NCI-H2029 (cell line): ENCODE data around the gene LTA4H.
"Not testable (repeated sequence)": the region's sequence is repeated elsewhere in the genome, so short reads cannot be mapped to it uniquely, and the experiment has no call there.

Experiments used
- DNase-seq: peaks from one replicate; lab custom pipeline; 2025; lab: John Stamatoyannopoulos, UW

LTA4H gene

DNA sequence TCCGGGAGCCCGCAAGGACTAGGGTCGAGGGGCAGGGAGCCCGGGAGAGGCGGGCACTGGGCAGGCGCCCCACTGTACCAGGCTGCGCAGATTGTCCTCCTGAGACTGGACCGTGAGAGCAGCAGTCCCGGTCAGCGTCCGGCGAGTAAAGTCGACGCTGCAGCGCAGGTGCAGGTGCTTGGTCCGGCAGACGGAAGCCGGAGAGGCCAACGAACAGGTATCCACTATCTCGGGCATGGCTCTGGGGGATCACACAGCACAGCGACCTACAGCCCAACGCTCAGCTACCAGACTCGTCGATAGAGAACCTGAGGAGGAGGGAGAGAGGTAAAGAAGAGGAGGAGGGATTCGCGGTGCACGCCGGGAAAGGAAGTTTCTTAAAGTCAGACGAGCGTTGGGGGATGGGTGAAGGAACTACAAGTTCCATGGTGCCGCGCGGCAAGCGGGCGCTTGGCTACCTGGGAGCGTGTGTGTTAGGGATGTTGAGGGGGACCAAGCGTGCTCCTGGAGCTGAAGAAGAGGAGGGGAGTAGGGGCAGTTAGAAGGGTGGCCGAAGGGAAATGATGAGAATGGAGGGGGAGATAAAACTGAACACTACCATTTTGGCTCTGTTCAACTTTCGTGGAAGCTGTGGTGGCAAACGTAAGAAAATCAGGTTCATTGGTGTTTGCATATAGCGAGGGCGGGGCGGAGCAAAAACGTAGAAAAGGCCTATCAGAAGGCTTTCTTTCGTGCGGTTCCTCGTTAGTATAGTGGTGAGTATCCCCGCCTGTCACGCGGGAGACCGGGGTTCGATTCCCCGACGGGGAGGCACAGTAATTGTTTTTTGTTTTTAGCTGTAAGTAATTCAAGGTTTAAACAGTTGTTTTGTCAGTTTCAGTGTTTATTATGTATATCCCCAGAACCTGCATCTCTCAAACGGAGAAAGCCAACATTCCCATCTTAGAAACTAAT is at the start of gene LTA4H:
Gene LTA4H (minus strand): TSS at position 305 of the 954 bp plus-strand sequence. CDS start 68 bp downstream, at position 237.
- peak; percentile 99 for DNase-seq

- no peak for DNase-seq
These were observed 49.2 kb upstream of the LTA4H start for GRCh38 chr12:96084624-96085023.

GRCh38 chr12:96083020-96083719 is 47.8 kb upstream of the LTA4H start:
- no peak for DNase-seq

- no peak for DNase-seq
These were observed 46.2 kb upstream of the LTA4H start for GRCh38 chr12:96081596-96081995.

DNA sequence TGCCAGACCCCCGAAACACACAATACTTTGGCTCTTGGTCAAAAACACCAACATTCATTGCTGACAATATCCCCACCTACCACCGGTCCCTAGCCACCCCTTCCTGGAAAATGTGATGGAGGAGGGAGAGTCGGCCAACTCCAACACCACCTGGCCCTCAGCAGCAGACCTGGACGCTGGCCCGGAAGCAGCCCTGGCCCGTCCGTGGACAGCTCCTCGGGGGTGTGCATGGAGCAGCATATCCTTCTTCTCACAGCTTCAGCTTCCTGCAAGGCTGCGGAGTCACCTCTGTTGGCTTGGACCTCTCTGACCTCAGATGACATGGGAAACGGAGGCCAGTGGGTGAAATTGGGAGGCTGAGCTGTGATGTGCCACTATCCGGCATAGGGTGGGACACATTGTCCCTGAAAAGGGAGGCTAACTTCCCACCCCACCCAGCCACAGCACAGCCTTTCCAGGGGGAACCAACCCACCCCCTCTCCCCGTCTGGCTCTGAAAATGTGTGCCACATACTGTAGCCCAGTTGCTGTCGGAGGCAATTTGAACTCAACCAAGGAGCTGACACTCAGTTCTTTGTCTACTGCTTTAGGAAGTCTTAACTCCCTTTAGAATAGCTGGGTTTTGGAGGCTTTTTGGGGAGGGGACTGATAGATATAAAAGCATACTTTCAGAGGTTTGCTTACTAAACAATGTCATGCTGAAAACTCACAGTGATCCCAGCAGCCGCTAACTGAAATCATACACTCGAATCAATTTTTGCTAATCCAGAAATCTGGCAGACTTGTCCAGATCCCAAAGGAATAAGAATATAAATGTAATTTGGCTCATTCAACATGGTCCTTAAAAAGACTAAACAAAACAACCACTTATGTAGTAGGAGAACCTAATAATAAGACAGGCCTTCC is 43.1 kb upstream of the LTA4H start:
- DNase-seq, result peak; percentile 42

GRCh38 chr12:96077081-96077480 is 41.7 kb upstream of the LTA4H start:
- no peak for DNase-seq

GRCh38 chr12:96075560-96075959 is 40.2 kb upstream of the LTA4H start:
- no peak for DNase-seq

DNA sequence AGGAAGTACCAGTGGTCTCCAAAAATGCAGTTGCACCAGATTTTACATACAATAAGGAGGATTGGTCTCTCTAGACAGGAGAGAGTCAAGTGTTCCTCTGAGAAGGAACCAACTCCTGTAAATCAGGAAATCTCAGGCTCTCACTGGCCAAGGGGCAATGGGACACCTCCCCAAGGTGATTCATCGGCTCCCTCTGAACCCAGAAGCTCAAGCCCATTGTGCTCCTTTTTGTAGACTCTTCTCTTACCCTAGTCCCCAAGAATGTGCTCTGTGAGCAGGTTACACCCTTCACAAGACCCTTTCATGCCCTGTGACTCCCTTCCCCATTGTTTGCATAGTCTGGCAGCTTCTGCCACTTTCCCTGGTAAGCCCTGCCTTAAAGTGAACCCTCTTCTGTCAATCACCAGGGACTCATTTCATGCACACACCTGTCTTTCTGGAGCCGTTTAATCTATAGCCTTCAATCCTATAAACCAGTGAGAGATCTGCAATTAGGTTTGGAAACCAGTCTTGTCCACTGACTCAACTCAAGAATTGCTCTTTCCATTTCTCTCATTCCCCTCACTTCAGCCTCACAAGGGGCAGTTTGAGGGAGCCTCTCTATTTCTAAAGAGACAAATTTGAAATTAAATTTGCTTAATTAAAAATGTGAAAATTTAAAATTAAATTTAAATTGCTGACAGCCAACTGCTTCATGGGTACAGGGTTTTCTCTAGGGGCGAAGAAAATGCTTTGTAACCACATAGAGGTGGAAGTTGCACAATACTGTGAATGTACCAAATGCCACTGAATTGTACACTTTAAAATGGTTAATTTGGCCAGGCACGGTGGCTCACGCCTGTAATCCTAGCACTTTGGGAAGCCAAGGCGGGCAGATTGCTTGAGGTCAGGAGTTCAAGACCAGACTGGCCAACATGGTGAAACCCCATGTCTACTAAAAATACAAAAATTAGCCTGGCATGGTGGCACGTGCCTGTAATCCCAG is 38.3 kb upstream of the LTA4H start:
- DNase-seq, result no peak

- peak; percentile 61 for DNase-seq
These were observed 35.4 kb upstream of the LTA4H start for GRCh38 chr12:96070670-96071279.

DNA sequence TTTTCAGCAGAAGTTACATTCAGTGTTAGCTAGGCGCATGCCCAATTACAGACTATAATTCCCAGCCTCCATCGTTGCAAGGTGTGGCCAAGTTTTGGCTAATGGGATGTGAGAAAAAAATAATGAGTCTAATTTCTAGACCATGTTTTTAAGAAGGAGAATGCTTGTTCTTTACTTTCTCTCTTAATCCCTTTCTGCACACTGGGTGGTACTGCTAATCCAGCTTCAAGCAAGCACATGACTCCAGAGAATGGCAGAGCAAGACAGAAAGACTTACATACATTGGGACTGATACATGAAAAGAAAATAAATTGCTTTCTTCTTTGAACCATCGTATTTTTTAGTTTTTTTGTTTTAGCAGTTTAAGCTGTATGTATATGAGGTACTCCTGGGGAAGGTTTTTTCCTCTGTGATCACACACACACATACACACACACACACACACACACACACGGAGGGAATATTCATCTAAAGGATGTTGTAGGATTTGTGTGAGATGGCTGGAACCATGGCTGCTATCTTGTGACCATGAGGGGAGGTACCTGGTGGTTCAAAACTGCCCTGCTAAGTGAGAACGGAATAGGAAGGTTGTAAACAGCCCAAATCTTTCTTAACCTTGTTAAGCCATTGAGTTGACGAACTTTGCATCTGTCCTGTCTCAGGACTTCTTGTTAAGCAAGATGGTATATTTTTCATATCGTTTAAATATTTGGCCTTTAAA is 34.3 kb upstream of the LTA4H start:
- no peak for DNase-seq

DNA sequence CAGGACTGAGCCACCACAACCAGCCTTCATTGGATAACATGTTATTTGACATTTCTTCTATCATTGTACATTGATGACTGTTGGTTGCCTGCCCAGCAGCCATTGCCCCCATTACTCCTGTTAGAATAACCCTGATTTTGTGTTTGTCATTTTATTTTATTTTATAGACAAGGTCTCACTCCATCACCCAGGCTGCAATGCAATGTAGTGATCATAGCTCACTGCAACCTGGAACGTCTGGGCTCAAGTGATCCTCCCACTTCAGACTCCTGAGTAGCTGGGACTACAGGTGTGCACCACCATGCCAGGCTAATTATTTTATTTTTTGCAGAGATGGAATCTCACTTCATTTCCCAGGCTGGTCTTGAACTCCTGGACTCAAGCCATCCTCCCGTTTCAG is 33.2 kb upstream of the LTA4H start:
- no peak for DNase-seq

GRCh38 chr12:96068111-96068510 is 32.7 kb upstream of the LTA4H start:
- DNase-seq, result no peak

DNA sequence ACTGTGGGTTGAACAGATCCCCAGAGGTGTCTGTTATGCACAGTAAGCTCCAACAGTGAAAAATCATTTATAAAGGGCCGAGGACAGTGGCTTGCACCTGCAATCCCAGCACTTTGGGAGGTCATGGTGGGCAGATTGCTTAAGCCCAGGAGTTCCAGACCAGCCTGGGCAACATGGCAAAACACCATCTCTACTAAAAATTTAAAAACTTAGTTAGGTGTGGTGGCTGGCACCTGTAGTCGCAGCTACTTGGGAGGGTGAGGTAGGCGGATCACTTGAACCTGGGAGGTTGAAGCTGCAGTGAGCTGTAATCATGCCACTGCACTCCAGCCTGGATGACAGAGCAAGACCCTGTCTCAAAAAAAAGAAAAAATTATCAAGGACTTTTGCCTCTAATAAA is 30.4 kb upstream of the LTA4H start:
- not testable (repeated sequence) for DNase-seq

DNA sequence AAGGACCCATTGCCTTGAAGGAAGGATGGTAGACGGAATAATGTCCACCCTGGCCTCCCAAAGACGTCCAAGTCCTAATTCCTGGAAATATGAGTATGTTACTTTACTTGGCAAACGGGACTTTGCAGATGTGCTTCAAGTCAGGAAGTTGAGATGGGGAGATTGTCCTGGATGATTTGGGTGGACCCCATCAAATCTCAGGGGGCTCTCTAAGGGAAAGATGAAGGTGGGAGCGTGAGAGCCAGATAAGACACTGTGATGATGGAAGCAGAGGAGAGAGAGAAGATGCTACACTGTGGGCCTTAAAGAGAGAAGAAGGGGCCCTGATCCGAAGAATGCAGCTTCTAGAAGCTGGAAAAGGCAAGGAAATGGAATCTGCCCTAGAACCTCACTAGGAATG is 29.6 kb upstream of the LTA4H start:
- DNase-seq, result no peak

- DNase-seq, result no peak
These were observed 28.9 kb upstream of the LTA4H start for GRCh38 chr12:96064271-96064670.

- no peak for DNase-seq
These were observed 27.7 kb upstream of the LTA4H start for GRCh38 chr12:96063046-96063445.

- peak; percentile 69 for DNase-seq
These were observed 26.6 kb upstream of the LTA4H start for GRCh38 chr12:96061864-96062453.

- DNase-seq, result no peak
These were observed 25.9 kb upstream of the LTA4H start for GRCh38 chr12:96061323-96061722.

DNA sequence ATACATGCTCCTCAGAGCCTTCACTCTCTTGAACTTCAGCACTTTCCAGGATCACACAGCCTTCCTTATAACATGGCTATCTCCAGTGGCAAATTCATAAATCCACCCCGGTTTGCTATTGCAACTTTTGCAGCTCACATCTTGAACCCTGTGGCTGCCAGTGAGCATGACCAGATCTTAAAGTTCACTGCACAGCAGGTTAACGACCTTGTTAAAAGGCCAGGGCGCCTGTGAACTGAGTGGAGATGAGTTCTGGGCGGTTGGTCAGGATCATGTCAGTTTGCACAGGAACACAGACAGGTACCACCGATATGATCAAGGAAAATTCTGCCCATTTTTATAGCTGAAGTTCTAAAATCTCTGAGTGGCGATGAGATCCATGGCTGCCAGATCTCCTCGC is 24.7 kb upstream of the LTA4H start:
- DNase-seq, result no peak
